GM23338 (cell line): ENCODE data around the gene MYO1E. TPM values are rescaled to one million over a fixed set of nuclear protein-coding genes. Genes with fewer than 3 reads are reported as not detected.

Experiments
- ATAC-seq: fragments of 200-7000 bp; cut with Tn5 transposase; 3 replicates; pipeline ENCODE4 v1.9.1; 2020
- DNase-seq: peaks from one replicate; pipeline ENCODE4 v3.0.0-alpha.2; 2015; ENCODE audit warnings: low spot score
- H2AFZ ChIP-seq: fragments of 200-600 bp; sonication (generic); 2 replicates; pipeline ENCODE4 v1.8.0; 2016; ENCODE audit warnings: antibody characterized with exemption, mild to moderate bottlenecking, moderate library complexity
- H3F3A ChIP-seq: fragments of 200-600 bp; sonication (generic); replicated peaks from 2 replicates; pipeline ENCODE4 v1.8.0; 2017; ENCODE audit warnings: antibody characterized with exemption, mixed run types, low read depth
- H3K27ac ChIP-seq: fragments of 200-600 bp; sonication (generic); 2 replicates; pipeline ENCODE4 v1.6.1; 2016; ENCODE audit warnings: low read depth
- H3K27me3 ChIP-seq: fragments of 200-600 bp; sonication (generic); 2 replicates; pipeline ENCODE4 v1.8.0; 2016; ENCODE audit warnings: mild to moderate bottlenecking, mixed run types, moderate library complexity; ENCODE audit not compliant: insufficient read depth
- H3K36me3 ChIP-seq: fragments of 200-600 bp; sonication (generic); 2 replicates; pipeline ENCODE4 v1.8.0; 2016; ENCODE audit warnings: mild to moderate bottlenecking; ENCODE audit not compliant: insufficient read depth
- H3K4me1 ChIP-seq: fragments of 200-600 bp; sonication (generic); 2 replicates; pipeline ENCODE4 v1.8.0; 2016; ENCODE audit warnings: mild to moderate bottlenecking, moderate library complexity; ENCODE audit not compliant: insufficient read depth
- H3K4me2 ChIP-seq: fragments of 200-600 bp; sonication (generic); 2 replicates; pipeline ENCODE4 v1.7.1; 2017; ENCODE audit warnings: mixed run types
- H3K4me3 ChIP-seq: fragments of 200-600 bp; sonication (generic); 2 replicates; pipeline ENCODE4 v1.6.1; 2016; ENCODE audit warnings: mixed run types
- H3K79me2 ChIP-seq: fragments of 200-600 bp; sonication (generic); replicated peaks from 2 replicates; pipeline ENCODE4 v1.8.0; 2017; ENCODE audit warnings: mild to moderate bottlenecking; ENCODE audit not compliant: insufficient read depth
- H3K9me2 ChIP-seq: fragments of 200-600 bp; sonication (generic); 2 replicates; pipeline ENCODE4 v1.8.0; 2017; ENCODE audit not compliant: insufficient read depth
- H4K20me1 ChIP-seq: fragments of 200-600 bp; sonication (generic); replicated peaks from 2 replicates; pipeline ENCODE4 v1.8.0; 2017; ENCODE audit warnings: mild to moderate bottlenecking; ENCODE audit not compliant: insufficient read depth
- H3K27ac Mint-ChIP-seq: 2 replicates; pipeline ENCODE4 v1.8.0; 2020; ENCODE audit warnings: inconsistent platforms, mild to moderate bottlenecking, moderate library complexity, mixed read lengths
- H3K27me3 Mint-ChIP-seq: 3 replicates; pipeline ENCODE4 v1.8.0; 2022; ENCODE audit warnings: low read depth, mild to moderate bottlenecking, moderate library complexity, mixed read lengths, inconsistent platforms; ENCODE audit not compliant: insufficient read depth, poor library complexity
- H3K36me3 Mint-ChIP-seq: 3 replicates; pipeline ENCODE4 v1.8.0; 2021; ENCODE audit warnings: low read depth, mild to moderate bottlenecking, inconsistent platforms, moderate library complexity, mixed read lengths
- H3K4me1 Mint-ChIP-seq: 3 replicates; pipeline ENCODE4 v1.8.0; 2020; ENCODE audit warnings: mild to moderate bottlenecking, inconsistent platforms, mixed read lengths
- H3K4me3 Mint-ChIP-seq: 3 replicates; pipeline ENCODE4 v1.8.0; 2021; ENCODE audit warnings: moderate library complexity, mild to moderate bottlenecking, inconsistent platforms, mixed read lengths
- H3K9me3 Mint-ChIP-seq: 3 replicates; pipeline ENCODE4 v1.8.0; 2020; ENCODE audit warnings: moderate library complexity, mild to moderate bottlenecking, inconsistent platforms, mixed read lengths
- CTCF ChIP-seq, 2 experiments: fragments of 200-600 bp in 1 of 2; sonication (generic) in 1 of 2; conservative IDR thresholded peaks; 2 replicates each; pipeline versions ENCODE4 v1.5.1 to v1.6.1; 2016 to 2017; ENCODE audit warnings: antibody characterized with exemption in 2 of 2, low read depth in 2 of 2, mild to moderate bottlenecking in 2 of 2, moderate library complexity in 1 of 2
- EZH2 ChIP-seq: fragments of 200-600 bp; sonication (generic); IDR thresholded peaks from one replicate; pipeline ENCODE4 v1.8.0; 2017; ENCODE audit warnings: antibody characterized with exemption, mild to moderate bottlenecking, low read depth; ENCODE audit not compliant: unreplicated experiment
- EZH2phosphoT487 ChIP-seq: fragments of 200-600 bp; sonication (generic); IDR thresholded peaks from one replicate; pipeline ENCODE4 v1.8.1; 2018; ENCODE audit warnings: antibody characterized with exemption; ENCODE audit not compliant: unreplicated experiment
- STAT1 ChIP-seq: IDR thresholded peaks from one replicate; pipeline ENCODE4 v1.6.1; 2016; ENCODE audit warnings: antibody characterized with exemption; ENCODE audit not compliant: unreplicated experiment
- polyA plus RNA-seq: library from polyadenylated mRNA; unstranded; fragments of >200 nt; fragmentation: Nextera tagmentation; extraction: Ambion mirVana; gene quantifications from 2 replicates; pipeline ENCODE4 v1.2.1, GENCODE V29; 2016
- total RNA-seq: library from RNA; depleted of rRNA; stranded (reverse); fragments of >200 nt; shearing (Covaris generic); gene quantifications from 2 replicates; pipeline ENCODE4 v1.2.3, GENCODE V29; 2014
- TF ChIP-seq, protein P1 (sequence below): IDR thresholded peaks from 2 replicates; pipeline ENCODE4 v1.6.1; 2016; ENCODE audit warnings: antibody characterized with exemption
- TF ChIP-seq, protein P2 (sequence below): IDR thresholded peaks from one replicate; pipeline ENCODE4 v1.6.1; 2018; ENCODE audit warnings: antibody characterized with exemption; ENCODE audit not compliant: unreplicated experiment

The MYO1E gene
- total and polyA plus RNA-seq, 2 experiments from 2014 or later = 68.3 to 131 TPM

DNA sequence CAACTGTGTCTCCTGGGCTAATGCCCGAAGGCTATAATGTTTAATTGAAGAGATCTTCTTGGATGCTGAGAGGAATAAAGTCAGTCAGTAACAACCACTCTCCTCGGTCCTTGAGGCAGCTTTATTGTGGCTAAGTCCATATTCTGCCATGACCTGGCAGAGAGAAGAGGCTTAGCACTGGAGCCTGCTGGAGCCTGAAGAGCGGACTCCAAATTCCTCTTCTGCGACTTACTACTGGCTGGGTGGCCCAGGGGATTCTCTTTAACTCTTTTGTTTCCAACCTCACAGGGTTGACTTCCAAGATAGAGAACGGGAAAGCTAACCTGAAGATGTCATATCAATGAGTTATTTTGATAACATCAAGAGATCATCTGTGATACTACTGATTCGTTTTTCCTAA is 71.1 kb downstream of the MYO1E start:
- TF ChIP-seq, protein P1, sequence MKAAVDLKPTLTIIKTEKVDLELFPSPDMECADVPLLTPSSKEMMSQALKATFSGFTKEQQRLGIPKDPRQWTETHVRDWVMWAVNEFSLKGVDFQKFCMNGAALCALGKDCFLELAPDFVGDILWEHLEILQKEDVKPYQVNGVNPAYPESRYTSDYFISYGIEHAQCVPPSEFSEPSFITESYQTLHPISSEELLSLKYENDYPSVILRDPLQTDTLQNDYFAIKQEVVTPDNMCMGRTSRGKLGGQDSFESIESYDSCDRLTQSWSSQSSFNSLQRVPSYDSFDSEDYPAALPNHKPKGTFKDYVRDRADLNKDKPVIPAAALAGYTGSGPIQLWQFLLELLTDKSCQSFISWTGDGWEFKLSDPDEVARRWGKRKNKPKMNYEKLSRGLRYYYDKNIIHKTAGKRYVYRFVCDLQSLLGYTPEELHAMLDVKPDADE = no peak
- TF ChIP-seq, protein P2, sequence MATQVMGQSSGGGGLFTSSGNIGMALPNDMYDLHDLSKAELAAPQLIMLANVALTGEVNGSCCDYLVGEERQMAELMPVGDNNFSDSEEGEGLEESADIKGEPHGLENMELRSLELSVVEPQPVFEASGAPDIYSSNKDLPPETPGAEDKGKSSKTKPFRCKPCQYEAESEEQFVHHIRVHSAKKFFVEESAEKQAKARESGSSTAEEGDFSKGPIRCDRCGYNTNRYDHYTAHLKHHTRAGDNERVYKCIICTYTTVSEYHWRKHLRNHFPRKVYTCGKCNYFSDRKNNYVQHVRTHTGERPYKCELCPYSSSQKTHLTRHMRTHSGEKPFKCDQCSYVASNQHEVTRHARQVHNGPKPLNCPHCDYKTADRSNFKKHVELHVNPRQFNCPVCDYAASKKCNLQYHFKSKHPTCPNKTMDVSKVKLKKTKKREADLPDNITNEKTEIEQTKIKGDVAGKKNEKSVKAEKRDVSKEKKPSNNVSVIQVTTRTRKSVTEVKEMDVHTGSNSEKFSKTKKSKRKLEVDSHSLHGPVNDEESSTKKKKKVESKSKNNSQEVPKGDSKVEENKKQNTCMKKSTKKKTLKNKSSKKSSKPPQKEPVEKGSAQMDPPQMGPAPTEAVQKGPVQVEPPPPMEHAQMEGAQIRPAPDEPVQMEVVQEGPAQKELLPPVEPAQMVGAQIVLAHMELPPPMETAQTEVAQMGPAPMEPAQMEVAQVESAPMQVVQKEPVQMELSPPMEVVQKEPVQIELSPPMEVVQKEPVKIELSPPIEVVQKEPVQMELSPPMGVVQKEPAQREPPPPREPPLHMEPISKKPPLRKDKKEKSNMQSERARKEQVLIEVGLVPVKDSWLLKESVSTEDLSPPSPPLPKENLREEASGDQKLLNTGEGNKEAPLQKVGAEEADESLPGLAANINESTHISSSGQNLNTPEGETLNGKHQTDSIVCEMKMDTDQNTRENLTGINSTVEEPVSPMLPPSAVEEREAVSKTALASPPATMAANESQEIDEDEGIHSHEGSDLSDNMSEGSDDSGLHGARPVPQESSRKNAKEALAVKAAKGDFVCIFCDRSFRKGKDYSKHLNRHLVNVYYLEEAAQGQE = no peak
- no peak for TF ChIP-seq STAT1
- TF ChIP-seq EZH2phosphoT487 = no peak
- no peak for TF ChIP-seq EZH2
- no peak for TF ChIP-seq CTCF (conservative IDR thresholded peaks at IDR 0.05; ENCODE audit: low read depth in 2 of 2)
- no peaks in the 10 kb centered on the region for H3K9me3 Mint-ChIP-seq
- H3K4me1 ChIP-seq = peaks cover 24% of the 10 kb centered on the region
- peaks cover 4% of the 10 kb centered on the region; the same call in 1 of the 2 replicates for H4K20me1 ChIP-seq
- H3K36me3 ChIP-seq = no peaks in the 10 kb centered on the region
- H3K36me3 Mint-ChIP-seq = no peaks in the 10 kb centered on the region
- no peaks in the 10 kb centered on the region for H3K27me3 ChIP-seq
- peaks cover 37% of the 10 kb centered on the region for H3K4me1 Mint-ChIP-seq
- H3K79me2 ChIP-seq = peaks cover 88% of the 10 kb centered on the region
- H3K27ac Mint-ChIP-seq = no peak overlapping the region; the same call in 1 of the 2 replicates
- no peak overlapping the region for H3K4me3 ChIP-seq
- H3K27me3 Mint-ChIP-seq = no peaks in the 10 kb centered on the region
- no peak overlapping the region for H2AFZ ChIP-seq
- DNase-seq (peak; percentile 34), ATAC-seq (peak; percentile 61)
- no peak overlapping the region; the same call in 1 of the 2 replicates for H3K27ac ChIP-seq
- no peak overlapping the region for H3K4me3 Mint-ChIP-seq
- no peaks in the 10 kb centered on the region for H3F3A ChIP-seq
- no peak overlapping the region for H3K4me2 ChIP-seq
- H3K9me2 ChIP-seq = no peaks in the 10 kb centered on the region

- H3K36me3 ChIP-seq = no peaks in the 10 kb centered on the region
- no peaks in the 10 kb centered on the region for H3F3A ChIP-seq
- peaks cover 31% of the 10 kb centered on the region for H3K4me1 ChIP-seq
- no peak overlapping the region for H3K27ac Mint-ChIP-seq
- no peaks in the 10 kb centered on the region for H3K9me3 Mint-ChIP-seq
- H3K27ac ChIP-seq = no peak overlapping the region
- H3K4me3 Mint-ChIP-seq = no peak overlapping the region
- no peak overlapping the region for H2AFZ ChIP-seq
- peaks cover 44% of the 10 kb centered on the region for H3K4me1 Mint-ChIP-seq
- no peaks in the 10 kb centered on the region for H3K27me3 Mint-ChIP-seq
- no peak for DNase-seq
- H4K20me1 ChIP-seq = peaks cover 4% of the 10 kb centered on the region; the same call in 1 of the 2 replicates
- no peak overlapping the region for H3K4me2 ChIP-seq
- H3K27me3 ChIP-seq = no peaks in the 10 kb centered on the region
- no peaks in the 10 kb centered on the region for H3K9me2 ChIP-seq
- no peak overlapping the region for H3K4me3 ChIP-seq
- no peaks in the 10 kb centered on the region for H3K36me3 Mint-ChIP-seq
- ATAC-seq = no peak
- peaks cover 88% of the 10 kb centered on the region for H3K79me2 ChIP-seq
- TF ChIP-seq, protein P1 = no peak
These were observed 72.0 kb downstream of the MYO1E start for GRCh38 chr15:59300618-59301139.
